NB4 (cell line): ENCODE data around the gene TM2D3.

Experiments used
- DNase-seq: peaks from one replicate; pipeline ENCODE4 v3.0.0; 2010; ENCODE audit warnings: low read depth
- H3K4me3 ChIP-seq: one replicate; pipeline ENCODE4 v1.5.1; 2011; ENCODE audit warnings: mild to moderate bottlenecking, low read depth, low read length, moderate library complexity
- MYC ChIP-seq: IDR thresholded peaks from 2 replicates; pipeline ENCODE4 v1.6.1; 2011; ENCODE audit warnings: low read depth, low read length
- POLR2A ChIP-seq: IDR thresholded peaks from 2 replicates; pipeline ENCODE4 v1.6.1; 2011; ENCODE audit warnings: mild to moderate bottlenecking; ENCODE audit not compliant: insufficient read length; ENCODE audit errors: extremely low read depth
- TF ChIP-seq, protein P1 (sequence below): IDR thresholded peaks from 2 replicates; pipeline ENCODE4 v1.6.1; 2011; ENCODE audit warnings: low read depth, low read length
- TF ChIP-seq, protein P2 (sequence below): IDR thresholded peaks from one replicate; pipeline ENCODE4 v1.5.1; 2012; ENCODE audit warnings: low read depth, low read length

The TM2D3 gene

DNA sequence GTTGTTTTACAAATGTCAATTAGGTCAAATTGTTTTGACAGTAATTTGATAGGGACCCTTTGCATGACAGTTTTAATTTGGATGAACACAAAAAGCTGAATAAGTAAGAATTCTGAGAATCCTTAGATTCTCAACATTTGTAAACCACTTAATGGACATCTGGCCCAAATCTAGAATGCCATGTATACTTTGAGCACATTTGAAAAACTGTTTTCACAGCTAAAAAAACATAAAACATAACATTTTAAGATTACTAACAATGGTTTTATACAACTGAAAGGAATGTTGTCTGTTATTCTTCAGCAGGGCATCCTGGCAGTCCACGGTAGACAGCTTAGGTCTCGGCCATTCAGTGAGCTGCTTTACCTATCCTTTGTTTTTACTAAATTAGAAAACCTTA is 34.5 kb upstream of the TM2D3 start:
- no peak for DNase-seq
- TF ChIP-seq, protein P1, sequence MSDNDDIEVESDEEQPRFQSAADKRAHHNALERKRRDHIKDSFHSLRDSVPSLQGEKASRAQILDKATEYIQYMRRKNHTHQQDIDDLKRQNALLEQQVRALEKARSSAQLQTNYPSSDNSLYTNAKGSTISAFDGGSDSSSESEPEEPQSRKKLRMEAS = no peak
- TF ChIP-seq POLR2A (no peak), MYC (no peak)
- TF ChIP-seq, protein P2, sequence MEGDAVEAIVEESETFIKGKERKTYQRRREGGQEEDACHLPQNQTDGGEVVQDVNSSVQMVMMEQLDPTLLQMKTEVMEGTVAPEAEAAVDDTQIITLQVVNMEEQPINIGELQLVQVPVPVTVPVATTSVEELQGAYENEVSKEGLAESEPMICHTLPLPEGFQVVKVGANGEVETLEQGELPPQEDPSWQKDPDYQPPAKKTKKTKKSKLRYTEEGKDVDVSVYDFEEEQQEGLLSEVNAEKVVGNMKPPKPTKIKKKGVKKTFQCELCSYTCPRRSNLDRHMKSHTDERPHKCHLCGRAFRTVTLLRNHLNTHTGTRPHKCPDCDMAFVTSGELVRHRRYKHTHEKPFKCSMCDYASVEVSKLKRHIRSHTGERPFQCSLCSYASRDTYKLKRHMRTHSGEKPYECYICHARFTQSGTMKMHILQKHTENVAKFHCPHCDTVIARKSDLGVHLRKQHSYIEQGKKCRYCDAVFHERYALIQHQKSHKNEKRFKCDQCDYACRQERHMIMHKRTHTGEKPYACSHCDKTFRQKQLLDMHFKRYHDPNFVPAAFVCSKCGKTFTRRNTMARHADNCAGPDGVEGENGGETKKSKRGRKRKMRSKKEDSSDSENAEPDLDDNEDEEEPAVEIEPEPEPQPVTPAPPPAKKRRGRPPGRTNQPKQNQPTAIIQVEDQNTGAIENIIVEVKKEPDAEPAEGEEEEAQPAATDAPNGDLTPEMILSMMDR = no peak
- no peak overlapping the region for H3K4me3 ChIP-seq

GRCh38 chr15:101684877-101685276 is 32.7 kb upstream of the TM2D3 start:
- TF ChIP-seq MYC = no peak
- no peak for TF ChIP-seq POLR2A
- TF ChIP-seq, protein P1 = no peak
- TF ChIP-seq, protein P2 = no peak
- no peak for DNase-seq

GRCh38 chr15:101684384-101684783 is 32.2 kb upstream of the TM2D3 start:
- no peak for DNase-seq

More at GRCh38 chr15:101684877-101685276, 32.7 kb upstream of the TM2D3 start:
- H3K4me3 ChIP-seq = no peak overlapping the region

DNA sequence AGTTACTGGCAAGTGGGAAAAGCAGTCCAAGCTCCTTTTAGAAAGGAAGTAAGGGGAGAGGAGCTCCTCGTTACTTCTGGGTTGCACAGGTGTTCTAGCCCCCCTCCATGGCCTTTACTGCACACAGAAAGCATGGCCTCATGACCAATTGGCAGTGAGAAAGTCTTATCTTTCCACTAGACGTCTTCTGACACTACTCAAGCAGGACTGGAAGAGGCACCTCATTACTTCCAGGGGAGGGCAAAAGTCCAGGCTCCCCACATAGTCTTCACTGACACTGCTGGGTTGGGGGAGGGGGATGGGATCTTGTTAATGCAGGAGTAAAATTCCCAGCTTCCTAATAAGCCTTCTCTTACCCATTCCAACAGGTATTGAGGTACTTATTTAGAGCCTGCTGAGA is 27.6 kb upstream of the TM2D3 start:
- no peak for DNase-seq
- no peak for TF ChIP-seq POLR2A
- TF ChIP-seq, protein P2 = no peak
- no peak for TF ChIP-seq MYC
- TF ChIP-seq, protein P1 = no peak
- H3K4me3 ChIP-seq = no peak overlapping the region

More at GRCh38 chr15:101684384-101684783, 32.2 kb upstream of the TM2D3 start:
- H3K4me3 ChIP-seq = no peak overlapping the region
- no peak for TF ChIP-seq POLR2A
- TF ChIP-seq, protein P1 = no peak
- no peak for TF ChIP-seq MYC
- TF ChIP-seq, protein P2 = no peak

GRCh38 chr15:101676921-101677329 is 24.7 kb upstream of the TM2D3 start:
- DNase-seq = no peak
- no peak overlapping the region for H3K4me3 ChIP-seq
- no peak for TF ChIP-seq POLR2A
- TF ChIP-seq MYC = no peak
- TF ChIP-seq, protein P1 = no peak
- TF ChIP-seq, protein P2 = no peak
